ENCODE data around the gene ZNF783.
"Not testable (repeated sequence)": the region's sequence is repeated elsewhere in the genome, so short reads cannot be mapped to it uniquely, and the experiment has no call there.

The ZNF783 gene

GRCh38 chr7:149239345-149240143 lies 22.5 kb upstream of the ZNF783 start, which contains the start of gene ZNF212:
Gene ZNF212 (plus strand): TSS chr7:149239651. CDS start chr7:149239779, 128 bp downstream.
- DNase-seq (ENCODE audit: low read depth), result peak; percentile 94
- TF ChIP-seq CTCF (IDR thresholded peaks at IDR 0.05; ENCODE audit: insufficient read depth, low read depth, low read length, missing control alignments), result peak; percentile 86
- peak within 1 kb of the TSS; percentile 98 for H3K4me3 ChIP-seq (ENCODE audit: low read length)

GRCh38 chr7:149240637-149241036 lies 21.4 kb upstream of the ZNF783 start:
- no peak for TF ChIP-seq CTCF (IDR thresholded peaks at IDR 0.05; ENCODE audit: insufficient read depth, low read depth, low read length, missing control alignments)
- no peak for DNase-seq (ENCODE audit: low read depth)
- H3K4me3 ChIP-seq (ENCODE audit: low read length), result peak overlapping the region; percentile 98

GRCh38 chr7:149241696-149242095 lies 20.3 kb upstream of the ZNF783 start:
- DNase-seq (ENCODE audit: low read depth), result no peak
- no peak for TF ChIP-seq CTCF (IDR thresholded peaks at IDR 0.05; ENCODE audit: insufficient read depth, low read depth, low read length, missing control alignments)
- no peak overlapping the region for H3K4me3 ChIP-seq (ENCODE audit: low read length)

GRCh38 chr7:149245244-149245643 lies 16.8 kb upstream of the ZNF783 start:
- H3K4me3 ChIP-seq (ENCODE audit: low read length), result no peak overlapping the region
- DNase-seq (ENCODE audit: low read depth), result peak; percentile 36
- no peak for TF ChIP-seq CTCF (IDR thresholded peaks at IDR 0.05; ENCODE audit: insufficient read depth, low read depth, low read length, missing control alignments)

- DNase-seq (ENCODE audit: low read depth), result no peak
- TF ChIP-seq CTCF (IDR thresholded peaks at IDR 0.05; ENCODE audit: insufficient read depth, low read depth, low read length, missing control alignments), result no peak
Measured at GRCh38 chr7:149245744-149246143, 16.3 kb upstream of the ZNF783 start.

GRCh38 chr7:149248777-149249176 lies 13.2 kb upstream of the ZNF783 start:
- no peak for TF ChIP-seq CTCF (IDR thresholded peaks at IDR 0.05; ENCODE audit: insufficient read depth, low read depth, low read length, missing control alignments)
- H3K4me3 ChIP-seq (ENCODE audit: low read length), result no peak overlapping the region

More at GRCh38 chr7:149245744-149246143, 16.3 kb upstream of the ZNF783 start:
- H3K4me3 ChIP-seq (ENCODE audit: low read length), result no peak overlapping the region

GRCh38 chr7:149250151-149250550 lies 11.8 kb upstream of the ZNF783 start:
- not testable (repeated sequence) for DNase-seq (ENCODE audit: low read depth); H3K4me3 ChIP-seq (ENCODE audit: low read length)

More at GRCh38 chr7:149248777-149249176, 13.2 kb upstream of the ZNF783 start:
- DNase-seq (ENCODE audit: low read depth), result no peak

- not testable (repeated sequence) for DNase-seq (ENCODE audit: low read depth)
Measured at GRCh38 chr7:149251518-149251917, 10.5 kb upstream of the ZNF783 start.

More at GRCh38 chr7:149251518-149251917, 10.5 kb upstream of the ZNF783 start:
- not testable (repeated sequence) for H3K4me3 ChIP-seq (ENCODE audit: low read length)

All from epithelial cell of esophagus (primary cell).